Mucosa of rectum (tissue), 2 donors: Measurements from ENCODE around the gene SP140.

ENCODE experiments used
- H3K27ac ChIP-seq, 2 donors: one replicate each; pipeline ENCODE4 v1.7.0; 2013; ENCODE audit warnings: inconsistent platforms in 2 of 2, low read depth in 2 of 2, low read length in 2 of 2
- H3K27me3 ChIP-seq, 2 donors: one replicate each; pipeline ENCODE4 v1.7.0; 2013; ENCODE audit warnings: low read length in 2 of 2; ENCODE audit not compliant: control insufficient read depth in 2 of 2, insufficient read depth in 2 of 2
- H3K36me3 ChIP-seq, 2 donors: one replicate each; pipeline ENCODE4 v1.7.0; 2013; ENCODE audit warnings: low read length in 2 of 2; ENCODE audit not compliant: control insufficient read depth in 2 of 2, insufficient read depth in 2 of 2
- H3K4me1 ChIP-seq, 2 donors: one replicate each; pipeline ENCODE4 v1.7.0; 2013; ENCODE audit warnings: low read length in 2 of 2, mild to moderate bottlenecking in 1 of 2; ENCODE audit not compliant: control insufficient read depth in 2 of 2, insufficient read depth in 2 of 2
- H3K4me3 ChIP-seq, 2 donors: one replicate each; pipeline ENCODE4 v1.7.0; 2013; ENCODE audit warnings: low read length in 2 of 2
- H3K9ac ChIP-seq, 2 donors: one replicate each; pipeline ENCODE4 v1.7.0; 2013; ENCODE audit warnings: low read length in 2 of 2, low read depth in 1 of 2, mild to moderate bottlenecking in 1 of 2
- H3K9me3 ChIP-seq, 2 donors: one replicate each; pipeline ENCODE4 v1.7.0; 2013; ENCODE audit warnings: low read length in 2 of 2; ENCODE audit not compliant: control insufficient read depth in 2 of 2
- donor health status: healthy.
- donor health status: Normal muscosa, but diverticular disease.

Gene SP140

GRCh38 chr2:230360028-230360427 lies 134.5 kb downstream of the SP140 start:
- H3K36me3 ChIP-seq, result peaks cover 8 to 31% of the 10 kb centered on the region in 2 donors
- H3K9ac ChIP-seq, result no peak overlapping the region
- H3K9me3 ChIP-seq, result no peaks in the 10 kb centered on the region
- no peak overlapping the region for H3K27ac ChIP-seq
- no peak overlapping the region for H3K4me3 ChIP-seq
- H3K27me3 ChIP-seq, result no peaks in the 10 kb centered on the region
- H3K4me1 ChIP-seq, result no peaks in the 10 kb centered on the region

- H3K27ac ChIP-seq, result no peak overlapping the region
- H3K4me1 ChIP-seq, result no peaks in the 10 kb centered on the region
- no peaks in the 10 kb centered on the region for H3K27me3 ChIP-seq
- H3K4me3 ChIP-seq, result no peak overlapping the region
- H3K36me3 ChIP-seq, result peaks cover 8 to 31% of the 10 kb centered on the region in 2 donors
- H3K9ac ChIP-seq, result no peak overlapping the region
- H3K9me3 ChIP-seq, result no peaks in the 10 kb centered on the region
Observed at GRCh38 chr2:230362030-230362691, 136.6 kb downstream of the SP140 start.
